H7 (cell line): ENCODE results near the gene ASB11. TPM values are rescaled to one million over a fixed set of nuclear protein-coding genes. Genes with fewer than 3 reads are reported as not detected.
A peak's percentile ranks its signal among the peaks of the same experiment; 100 is the strongest.

Source experiments
- DNase-seq: peaks from one replicate; pipeline ENCODE4 v3.0.0; 2012
- H3K27me3 ChIP-seq: 2 replicates; pipeline ENCODE4 v1.6.0; 2011; ENCODE audit warnings: mild to moderate bottlenecking, low read length; ENCODE audit not compliant: control insufficient read depth, insufficient read depth
- H3K36me3 ChIP-seq: replicated peaks from 2 replicates; pipeline ENCODE4 v1.5.1; 2011; ENCODE audit warnings: low read length; ENCODE audit not compliant: control insufficient read depth, insufficient read depth
- H3K4me3 ChIP-seq: 2 replicates; pipeline ENCODE4 v1.5.1; 2011; ENCODE audit warnings: low read depth, mild to moderate bottlenecking, control low read depth, low read length, moderate library complexity; ENCODE audit not compliant: insufficient read depth
- total RNA-seq: library from RNA; depleted of rRNA; stranded (reverse); fragments of >200 nt; shearing (Covaris generic); gene quantifications from 2 replicates; pipeline ENCODE4 v1.2.3, GENCODE V29; 2014; rRNA removed

ASB11 gene, protein sequence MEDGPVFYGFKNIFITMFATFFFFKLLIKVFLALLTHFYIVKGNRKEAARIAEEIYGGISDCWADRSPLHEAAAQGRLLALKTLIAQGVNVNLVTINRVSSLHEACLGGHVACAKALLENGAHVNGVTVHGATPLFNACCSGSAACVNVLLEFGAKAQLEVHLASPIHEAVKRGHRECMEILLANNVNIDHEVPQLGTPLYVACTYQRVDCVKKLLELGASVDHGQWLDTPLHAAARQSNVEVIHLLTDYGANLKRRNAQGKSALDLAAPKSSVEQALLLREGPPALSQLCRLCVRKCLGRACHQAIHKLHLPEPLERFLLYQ
- total RNA-seq: not detected in 2 replicates

DNA sequence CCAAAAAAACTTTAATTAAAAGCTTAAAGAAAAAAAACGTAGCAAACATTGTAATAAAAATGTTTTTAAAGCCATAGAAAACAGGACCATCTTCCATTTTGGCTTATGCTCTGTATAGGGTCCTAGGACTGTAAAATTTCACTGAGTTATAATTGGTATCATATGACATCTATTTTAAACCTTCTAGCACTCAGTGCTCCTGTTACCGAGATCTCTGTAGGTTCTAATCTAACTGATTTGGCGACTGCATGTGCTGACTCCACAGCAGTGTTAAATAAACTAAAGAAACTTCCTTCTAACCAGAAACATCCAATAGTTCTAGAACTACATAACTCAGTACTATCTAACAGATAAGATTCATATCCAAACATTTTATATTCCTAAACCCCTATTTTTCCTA is at the start of gene ASB11:
Gene ASB11, minus strand, starts transcription at position 132 of the 400 bp plus-strand sequence. Its CDS starts 35 bp downstream, at position 97.
- H3K36me3 ChIP-seq: no peaks in the 10 kb centered on the region
- H3K27me3 ChIP-seq: no peaks in the 10 kb centered on the region
- no peak within 1 kb of the TSS for H3K4me3 ChIP-seq
- no peak for DNase-seq

DNA sequence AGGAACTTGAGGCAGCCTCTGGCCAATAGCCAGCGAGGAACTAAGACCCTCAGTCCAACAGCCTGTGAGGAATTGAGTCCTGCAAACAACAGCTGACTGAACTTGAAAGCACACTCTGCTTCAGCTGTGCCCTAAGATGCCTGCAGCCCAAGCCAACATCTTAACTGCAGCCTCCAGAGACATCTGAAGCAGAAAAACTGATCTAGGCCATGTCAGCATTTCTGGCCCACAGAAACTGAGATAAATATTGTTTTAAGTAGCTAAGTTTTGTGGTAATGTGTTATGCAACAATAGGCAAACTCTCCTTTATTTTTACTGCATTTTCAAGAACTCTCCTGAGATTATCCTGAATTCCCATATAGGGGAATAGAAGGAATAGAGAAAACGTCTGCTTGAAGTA is 44.3 kb upstream of the ASB11 start:
- no peaks in the 10 kb centered on the region for H3K36me3 ChIP-seq
- no peak for DNase-seq
- no peaks in the 10 kb centered on the region for H3K27me3 ChIP-seq
- H3K4me3 ChIP-seq: no peak overlapping the region

DNA sequence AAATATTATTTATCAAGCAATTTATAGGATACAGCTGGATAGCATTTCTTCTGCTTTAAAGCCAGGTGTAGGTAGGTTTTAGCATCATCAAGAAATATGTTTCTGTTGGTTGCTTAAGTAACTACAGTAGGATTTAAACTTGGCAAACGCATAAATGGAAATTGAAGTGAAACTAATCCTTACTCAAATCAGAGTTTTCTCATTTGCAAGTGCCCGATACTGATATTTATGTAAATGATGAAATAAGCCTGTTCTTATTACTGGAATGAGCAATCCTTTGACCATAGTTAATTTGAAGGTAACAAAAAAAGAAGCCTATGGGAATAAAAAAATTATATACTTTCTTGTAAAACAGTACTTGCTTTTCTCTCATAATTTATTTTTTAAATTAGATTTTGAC is 43.1 kb upstream of the ASB11 start:
- Histone ChIP-seq H3K36me3 (no peaks in the 10 kb centered on the region), H3K27me3 (no peaks in the 10 kb centered on the region), H3K4me3 (no peak overlapping the region)
- DNase-seq: no peak

- Histone ChIP-seq H3K4me3 (no peak overlapping the region), H3K36me3 (no peaks in the 10 kb centered on the region), H3K27me3 (no peaks in the 10 kb centered on the region)
- no peak for DNase-seq
Measured at GRCh38 chrX:15356444-15356843, 41.0 kb upstream of the ASB11 start.

DNA sequence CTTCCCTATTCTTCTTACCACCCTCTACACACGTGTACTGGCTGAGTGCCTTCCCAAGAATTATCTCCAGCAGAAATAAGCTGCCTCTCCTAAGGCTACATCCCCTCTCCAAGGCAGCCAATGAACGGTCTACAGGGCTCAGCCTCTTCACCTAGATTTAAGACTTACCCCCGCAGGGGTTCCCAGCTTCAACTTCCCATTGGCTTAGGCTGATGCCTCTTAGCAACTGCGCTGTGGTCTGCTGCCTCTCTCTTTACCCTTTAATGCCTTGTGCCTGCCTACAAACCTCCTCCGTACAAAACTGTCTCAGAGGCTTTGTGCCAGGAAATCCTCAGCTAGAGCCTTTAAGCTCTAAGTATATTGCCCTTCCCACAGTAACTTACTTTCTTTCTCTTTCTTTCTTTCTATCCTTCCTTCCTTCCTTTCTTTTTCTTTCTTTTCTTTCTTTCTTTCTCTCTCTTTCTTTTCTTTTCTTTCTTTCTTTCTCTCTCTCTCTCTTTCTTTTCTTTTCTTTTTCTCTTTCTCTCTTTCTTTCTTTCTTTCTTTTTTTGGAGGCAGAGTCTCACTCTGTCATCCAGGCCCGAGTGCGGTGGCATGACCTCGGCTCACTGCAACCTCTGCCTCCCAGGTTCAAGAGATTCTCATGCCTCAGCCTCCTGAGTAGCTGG is 35.0 kb upstream of the ASB11 start:
- Histone ChIP-seq H3K36me3 (no peaks in the 10 kb centered on the region), H3K27me3 (no peaks in the 10 kb centered on the region), H3K4me3 (no peak overlapping the region)
- peak; percentile 69 for DNase-seq

DNA sequence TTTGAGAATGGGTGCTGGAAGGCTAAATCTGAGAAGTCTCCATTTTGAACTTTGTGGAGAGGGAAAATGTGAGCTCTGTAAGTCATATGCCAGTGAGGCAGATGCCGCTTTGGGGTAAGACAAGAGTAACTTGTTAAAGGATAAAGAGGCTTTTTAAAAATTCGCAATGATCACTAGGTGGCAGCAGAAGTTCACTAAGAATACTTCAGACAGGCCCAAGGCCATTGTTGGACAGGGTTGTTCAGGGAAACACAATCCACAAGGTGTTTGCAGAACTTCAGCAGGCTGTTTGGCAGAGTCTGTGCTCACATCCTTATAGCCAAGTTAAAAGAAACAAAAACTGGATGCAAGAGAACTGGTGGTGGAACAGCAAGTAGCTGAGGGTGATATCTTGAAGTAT is 33.6 kb upstream of the ASB11 start:
- H3K36me3 ChIP-seq: no peaks in the 10 kb centered on the region
- peaks cover 2% of the 10 kb centered on the region; the same call in 1 of the 2 replicates for H3K27me3 ChIP-seq
- H3K4me3 ChIP-seq: no peak overlapping the region
- DNase-seq: peak; percentile 54

DNA sequence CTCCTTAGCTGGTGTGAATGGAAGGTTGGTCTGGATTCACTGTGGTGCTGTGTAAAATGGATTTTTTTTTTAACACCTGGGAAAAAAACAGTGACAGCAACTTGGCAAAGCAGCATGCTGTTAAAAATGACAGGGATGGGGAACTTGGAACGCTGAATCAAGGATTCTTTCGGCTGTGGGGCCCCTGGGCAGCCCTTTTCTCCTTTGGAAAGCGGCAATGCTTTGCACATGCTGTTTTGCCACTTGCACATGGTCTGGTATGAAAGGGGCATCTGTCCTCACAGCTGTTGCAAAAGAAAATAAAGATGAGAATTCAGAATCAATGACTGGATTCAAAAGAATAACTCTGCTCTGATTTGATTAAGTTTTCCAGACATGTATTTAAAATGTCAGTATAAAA is 30.5 kb upstream of the ASB11 start:
- Histone ChIP-seq H3K36me3 (no peaks in the 10 kb centered on the region), H3K27me3 (peaks cover 2% of the 10 kb centered on the region; the same call in 1 of the 2 replicates), H3K4me3 (no peak overlapping the region)
- no peak for DNase-seq

DNA sequence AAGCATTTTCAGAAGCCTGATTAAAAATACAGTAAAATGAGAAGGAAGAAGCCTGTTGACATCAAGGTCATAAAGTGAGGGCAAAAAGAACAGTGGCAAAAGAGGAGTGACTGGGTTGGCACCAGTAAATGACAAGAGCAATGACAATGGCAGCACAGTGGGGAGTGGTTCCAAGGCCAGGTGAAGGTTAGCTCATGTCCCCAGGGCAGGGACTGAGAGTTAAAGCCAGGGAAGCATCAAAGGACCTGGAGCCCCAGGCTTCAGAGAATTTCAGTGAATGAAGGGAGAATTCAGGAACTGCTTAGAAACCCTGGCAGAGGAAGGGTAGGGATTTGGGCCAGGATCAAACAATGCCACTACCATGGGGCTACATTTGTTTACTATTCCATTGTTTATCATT is 28.7 kb upstream of the ASB11 start:
- no peak for DNase-seq
- H3K27me3 ChIP-seq: peaks cover 2% of the 10 kb centered on the region; the same call in 1 of the 2 replicates

GRCh38 chrX:15343075-15343476 is 27.6 kb upstream of the ASB11 start:
- no peaks in the 10 kb centered on the region for H3K36me3 ChIP-seq
- H3K4me3 ChIP-seq: no peak overlapping the region
- DNase-seq: no peak
- peaks cover 2% of the 10 kb centered on the region; the same call in 1 of the 2 replicates for H3K27me3 ChIP-seq

More for the DNA sequence above, 28.7 kb upstream of the ASB11 start:
- Histone ChIP-seq H3K4me3 (no peak overlapping the region), H3K36me3 (no peaks in the 10 kb centered on the region)

DNA sequence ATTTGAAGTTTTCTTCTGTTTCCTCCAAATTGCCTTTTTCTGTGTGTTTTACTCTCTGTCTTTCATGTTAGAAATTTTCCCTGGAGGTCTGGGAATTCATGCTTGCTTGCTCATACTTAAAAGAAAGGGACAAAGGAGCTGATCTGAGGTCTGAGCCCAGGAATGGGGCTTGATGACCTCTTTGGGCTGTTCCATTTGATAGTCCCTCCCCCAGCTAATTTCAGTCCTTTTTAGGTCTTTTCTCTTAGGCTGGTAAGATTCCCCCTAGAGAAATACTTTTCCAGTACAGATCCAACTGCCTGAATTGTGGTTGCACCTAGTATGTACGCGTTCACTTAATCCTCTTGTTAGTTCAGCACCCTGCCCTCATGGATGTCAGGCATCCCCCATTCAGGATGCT is 25.4 kb upstream of the ASB11 start:
- peaks cover 2% of the 10 kb centered on the region for H3K27me3 ChIP-seq
- no peak for DNase-seq
- H3K4me3 ChIP-seq: no peak overlapping the region
- no peaks in the 10 kb centered on the region for H3K36me3 ChIP-seq

DNA sequence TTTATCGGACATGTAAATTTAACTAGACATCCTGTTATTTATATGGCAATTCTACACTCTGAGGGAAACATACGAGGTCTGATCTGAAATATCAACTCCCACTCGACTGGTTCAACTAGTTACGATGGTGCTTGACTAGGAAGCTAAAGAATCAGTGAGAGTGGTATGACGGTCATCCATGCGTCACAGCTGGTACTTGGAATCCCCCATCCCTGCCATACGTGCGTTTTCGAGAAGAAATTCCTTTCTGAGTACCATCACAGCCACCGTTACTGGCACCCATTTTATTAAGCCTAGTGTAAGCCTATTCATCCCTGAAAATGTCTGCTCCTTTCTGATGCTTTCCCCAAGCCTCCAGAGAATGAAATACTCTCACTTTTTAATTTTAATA is 20.6 kb upstream of the ASB11 start:
- Histone ChIP-seq H3K36me3 (no peaks in the 10 kb centered on the region; the same call in 1 of the 2 replicates), H3K27me3 (no peaks in the 10 kb centered on the region; the same call in 1 of the 2 replicates), H3K4me3 (peak overlapping the region; percentile 23)
- DNase-seq: peak; percentile 36

DNA sequence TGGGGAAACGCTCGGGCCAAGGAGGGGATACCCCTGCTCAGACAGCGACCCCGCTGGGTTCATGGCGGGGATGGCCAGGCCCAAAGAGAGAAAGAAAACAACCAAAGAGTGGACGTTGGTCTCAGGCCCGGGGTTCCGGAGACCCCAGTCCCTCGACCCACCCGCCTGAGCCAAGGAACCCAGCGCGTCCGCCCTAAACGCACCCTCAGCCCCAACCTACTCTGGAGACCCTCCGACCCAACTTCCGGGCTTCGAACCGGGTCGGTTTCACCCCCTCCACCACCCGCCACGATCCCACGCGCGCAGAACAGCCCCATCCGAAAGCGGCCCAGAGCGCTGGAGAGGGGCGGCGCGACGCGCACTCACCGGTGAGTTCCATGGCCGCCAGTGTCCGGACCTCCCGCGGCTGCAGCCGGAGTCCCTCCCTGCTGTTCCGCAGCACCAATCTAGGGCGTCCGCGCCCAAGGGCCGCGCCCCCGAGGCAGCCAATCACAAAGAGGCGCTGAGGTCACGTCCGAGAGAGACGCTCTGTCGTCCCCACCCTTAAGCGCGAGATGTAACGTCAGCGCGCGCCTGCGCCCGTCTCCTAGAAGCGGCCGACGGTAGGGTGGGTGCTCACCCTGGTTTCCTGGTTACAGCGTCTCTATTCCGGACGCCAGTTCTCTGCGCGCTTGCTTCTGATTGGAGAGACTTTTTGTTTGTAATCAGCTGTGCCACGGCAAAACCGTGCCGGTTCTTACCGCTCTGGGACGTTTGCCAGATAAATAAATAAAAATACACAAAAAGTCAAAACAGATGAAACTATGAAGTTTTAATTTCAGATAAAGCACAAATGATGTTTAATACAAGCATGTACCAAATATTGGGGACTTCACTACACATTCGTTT is 19.9 kb upstream of the ASB11 start, which contains the start of gene PIGA:
Gene PIGA, minus strand, starts transcription at position 389 of the 888 bp plus-strand sequence. CDS start 3,593 bp downstream, outside the sequence.
- no peaks in the 10 kb centered on the region; the same call in 1 of the 2 replicates for H3K27me3 ChIP-seq
- DNase-seq: peak; percentile 93
- peak within 1 kb of the TSS; percentile 68 for H3K4me3 ChIP-seq
- H3K36me3 ChIP-seq: no peaks in the 10 kb centered on the region; the same call in 1 of the 2 replicates

DNA sequence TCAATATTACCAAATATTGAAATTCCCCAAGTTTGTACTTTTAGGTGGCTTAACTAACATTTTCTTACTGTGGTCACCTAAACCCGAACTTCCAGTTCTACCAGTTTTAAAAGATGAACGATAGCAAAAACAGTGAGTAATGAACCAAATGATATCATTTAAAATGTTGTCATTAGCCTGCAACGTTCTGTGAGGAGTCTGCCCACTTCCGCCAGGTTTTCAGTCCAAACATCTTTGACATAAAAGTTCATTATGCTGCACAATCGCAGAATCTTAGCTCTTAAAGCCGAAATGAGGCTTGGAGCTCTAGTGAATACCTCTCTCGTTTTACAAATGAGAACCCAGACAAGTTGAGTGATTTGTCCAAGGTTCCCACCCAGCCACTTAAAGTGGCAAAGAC is 19.1 kb upstream of the ASB11 start:
- no peak for DNase-seq
- Histone ChIP-seq H3K36me3 (no peaks in the 10 kb centered on the region; the same call in 1 of the 2 replicates), H3K27me3 (no peaks in the 10 kb centered on the region; the same call in 1 of the 2 replicates), H3K4me3 (peak overlapping the region; percentile 68)

DNA sequence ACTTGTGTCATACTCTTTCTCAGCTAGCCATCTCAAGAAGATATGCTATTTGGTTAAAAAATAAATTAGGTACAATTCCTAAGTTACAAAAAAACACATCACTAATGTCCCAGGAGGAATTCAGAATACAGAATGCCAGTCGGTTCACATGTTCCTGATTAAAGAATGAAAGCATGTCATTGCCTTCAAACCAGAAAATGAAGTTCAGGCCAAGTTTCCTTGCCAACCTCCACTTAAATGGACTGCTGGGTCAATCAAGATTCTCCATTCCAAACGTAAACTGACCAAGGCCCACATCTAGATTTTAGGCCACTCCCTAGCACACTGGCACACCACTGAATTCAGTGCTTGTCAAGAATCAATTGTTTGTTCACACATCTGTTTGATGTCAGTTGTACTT is 13.4 kb upstream of the ASB11 start:
- no peaks in the 10 kb centered on the region; the same call in none of the 2 replicates for H3K36me3 ChIP-seq
- H3K27me3 ChIP-seq: no peaks in the 10 kb centered on the region
- H3K4me3 ChIP-seq: no peak overlapping the region
- DNase-seq: no peak
